HG03045 (cell line): ENCODE results near the gene ATP6V0E2.

Source experiments
- ATAC-seq: cut with Tn5 transposase; IDR thresholded peaks from one replicate; pipeline ENCODE4 v1.9.1; 2021; ENCODE audit warnings: mild to moderate bottlenecking, moderate library complexity; ENCODE audit not compliant: unreplicated experiment

ATP6V0E2 gene

DNA sequence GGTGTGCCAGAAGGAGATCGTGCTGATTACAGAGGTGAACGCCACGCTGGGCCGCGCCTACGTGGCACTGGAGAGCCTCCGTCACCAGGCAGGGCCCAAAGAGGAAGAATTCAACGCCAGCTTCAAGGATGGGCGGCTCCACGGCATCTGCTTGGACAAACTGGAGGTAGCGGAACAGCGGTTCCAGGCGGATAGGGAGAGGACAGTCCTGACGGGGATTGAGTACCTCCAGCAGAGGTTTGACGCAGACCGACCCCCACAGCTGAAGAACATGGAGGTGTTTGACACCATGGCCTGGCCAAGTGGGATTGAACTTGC, 12.1 kb upstream of the ATP6V0E2 start:
- no peak for ATAC-seq

GRCh38 chr7:149862156-149862555, 11.6 kb upstream of the ATP6V0E2 start:
- ATAC-seq, result no peak

- no peak for ATAC-seq
Measured at GRCh38 chr7:149863500-149863899, 10.3 kb upstream of the ATP6V0E2 start.

- ATAC-seq, result no peak
Measured at GRCh38 chr7:149864023-149864422, 9.7 kb upstream of the ATP6V0E2 start.

- ATAC-seq, result no peak
Measured at GRCh38 chr7:149864751-149865150, 9.0 kb upstream of the ATP6V0E2 start.

GRCh38 chr7:149865437-149865836, 8.3 kb upstream of the ATP6V0E2 start:
- ATAC-seq, result no peak

GRCh38 chr7:149866139-149866778, 7.5 kb upstream of the ATP6V0E2 start:
- no peak for ATAC-seq

DNA sequence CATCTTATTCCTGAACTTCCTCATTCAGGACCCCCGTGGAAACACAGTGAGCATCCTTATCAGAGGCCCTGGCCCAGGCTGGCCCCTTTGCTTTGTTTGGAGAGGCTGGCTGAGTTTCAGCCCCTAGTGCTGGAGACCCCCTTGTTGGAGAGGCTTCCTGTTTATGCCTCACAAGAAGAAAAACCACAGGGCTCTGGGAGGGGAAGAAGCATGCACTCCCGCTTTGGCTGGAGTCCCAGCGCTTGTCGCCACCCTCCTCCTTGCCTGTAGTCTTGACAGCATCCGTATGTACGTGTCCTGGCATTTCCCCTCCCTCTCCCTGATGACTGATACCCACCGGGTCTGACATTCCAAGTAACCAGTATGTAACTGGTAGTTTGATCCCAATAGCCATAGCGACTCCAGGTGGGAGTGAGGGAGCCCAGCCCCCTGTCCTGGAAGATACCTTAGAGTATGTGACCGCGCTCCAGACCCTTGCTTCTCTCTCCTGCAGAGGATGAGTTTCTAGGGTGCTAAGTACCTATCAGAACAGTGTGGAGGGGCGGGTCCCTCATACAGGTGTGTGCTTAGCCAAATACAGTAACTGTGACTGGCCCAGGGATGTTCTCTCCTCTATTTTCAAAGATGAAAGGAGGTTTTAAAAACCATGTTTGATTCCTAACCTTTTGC, 6.9 kb upstream of the ATP6V0E2 start:
- ATAC-seq, result no peak

DNA sequence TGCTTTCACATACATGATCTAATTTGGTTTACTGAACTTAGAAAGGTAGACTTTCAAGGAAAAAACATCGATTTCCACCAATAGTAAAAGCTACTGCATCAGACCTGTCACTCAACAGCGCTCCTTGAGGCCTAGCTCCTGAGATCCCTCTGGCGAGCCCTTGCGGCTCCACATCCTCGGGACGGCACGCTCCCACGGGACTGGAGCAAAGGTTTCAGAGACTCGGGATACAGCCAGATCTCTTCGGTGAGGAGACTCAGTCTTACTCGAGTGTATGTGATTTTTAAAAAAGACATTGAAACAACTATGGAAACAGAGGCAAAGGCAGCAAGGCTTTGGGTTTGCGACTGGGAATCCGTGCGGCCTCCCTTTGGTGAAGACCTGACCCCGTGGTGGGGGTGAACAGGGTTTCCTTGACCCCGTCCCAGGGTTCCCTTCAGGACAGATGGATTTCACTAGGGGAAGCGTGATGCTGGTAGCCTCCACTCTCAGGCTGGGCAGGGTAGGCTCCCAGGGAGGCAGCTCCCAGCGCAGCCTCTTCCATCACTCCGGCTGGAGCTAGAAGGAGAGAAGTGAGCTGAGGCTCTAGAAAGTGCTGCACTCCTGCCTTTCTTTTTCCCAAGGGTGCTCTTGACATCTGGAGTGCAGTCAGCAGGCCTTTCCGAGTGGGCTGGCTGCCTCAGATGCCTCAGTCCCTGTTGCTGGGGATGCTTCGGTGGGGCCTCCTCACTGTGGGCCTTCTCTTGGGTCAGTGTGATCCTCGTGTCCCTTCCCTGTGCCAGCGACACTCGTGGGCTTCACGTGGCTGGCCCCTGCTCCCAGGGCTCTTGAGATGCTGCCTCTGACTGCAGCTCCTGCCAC, 5.8 kb upstream of the ATP6V0E2 start:
- no peak for ATAC-seq

- ATAC-seq, result no peak
Measured at GRCh38 chr7:149868623-149869290, 5.0 kb upstream of the ATP6V0E2 start.

GRCh38 chr7:149869291-149869650, 4.5 kb upstream of the ATP6V0E2 start:
- ATAC-seq, result no peak

GRCh38 chr7:149869867-149870266, 3.9 kb upstream of the ATP6V0E2 start:
- no peak for ATAC-seq

DNA sequence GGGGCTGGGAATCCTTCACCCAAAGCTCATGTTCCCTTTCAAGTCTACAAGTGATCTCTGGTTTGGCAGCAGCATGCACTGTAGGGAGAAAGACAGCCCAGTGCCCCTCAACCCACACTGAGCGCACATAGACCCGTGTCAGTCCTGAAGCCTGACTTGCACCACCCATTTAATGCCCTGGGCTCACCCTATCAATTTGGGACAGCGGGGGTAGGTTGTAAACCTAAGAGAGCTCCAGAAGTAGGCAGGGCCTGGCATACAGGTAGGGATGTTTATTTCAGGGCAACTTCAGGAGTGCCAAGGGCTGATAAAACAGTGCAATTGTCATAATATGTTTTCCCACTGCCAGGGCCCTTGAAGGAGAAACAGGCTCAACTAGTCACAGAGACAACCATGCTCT, 3.5 kb upstream of the ATP6V0E2 start:
- ATAC-seq, result no peak

GRCh38 chr7:149870701-149871483, 2.9 kb upstream of the ATP6V0E2 start:
- ATAC-seq, result no peak

DNA sequence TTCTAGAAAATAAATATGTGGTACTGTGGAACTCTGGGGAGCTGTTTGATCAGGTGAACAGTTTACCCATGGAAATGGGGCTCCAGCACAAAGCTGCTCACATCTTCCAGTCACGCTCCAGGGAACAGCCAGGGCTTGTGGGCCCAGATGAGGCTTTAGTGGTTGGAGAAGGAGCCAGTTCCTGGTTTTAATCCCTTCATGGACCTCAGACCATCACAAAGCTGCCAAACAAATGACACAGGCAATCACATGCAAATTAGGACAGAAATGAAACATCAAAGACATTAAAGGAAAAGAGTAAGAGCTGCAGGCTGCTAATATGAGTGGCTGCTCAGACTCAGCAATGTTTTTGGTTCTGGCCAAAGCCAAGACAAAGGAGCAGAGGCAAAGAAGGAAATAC, 2.2 kb upstream of the ATP6V0E2 start:
- no peak for ATAC-seq

GRCh38 chr7:149872419-149873073, 1.2 kb upstream of the ATP6V0E2 start:
- ATAC-seq, result no peak

DNA sequence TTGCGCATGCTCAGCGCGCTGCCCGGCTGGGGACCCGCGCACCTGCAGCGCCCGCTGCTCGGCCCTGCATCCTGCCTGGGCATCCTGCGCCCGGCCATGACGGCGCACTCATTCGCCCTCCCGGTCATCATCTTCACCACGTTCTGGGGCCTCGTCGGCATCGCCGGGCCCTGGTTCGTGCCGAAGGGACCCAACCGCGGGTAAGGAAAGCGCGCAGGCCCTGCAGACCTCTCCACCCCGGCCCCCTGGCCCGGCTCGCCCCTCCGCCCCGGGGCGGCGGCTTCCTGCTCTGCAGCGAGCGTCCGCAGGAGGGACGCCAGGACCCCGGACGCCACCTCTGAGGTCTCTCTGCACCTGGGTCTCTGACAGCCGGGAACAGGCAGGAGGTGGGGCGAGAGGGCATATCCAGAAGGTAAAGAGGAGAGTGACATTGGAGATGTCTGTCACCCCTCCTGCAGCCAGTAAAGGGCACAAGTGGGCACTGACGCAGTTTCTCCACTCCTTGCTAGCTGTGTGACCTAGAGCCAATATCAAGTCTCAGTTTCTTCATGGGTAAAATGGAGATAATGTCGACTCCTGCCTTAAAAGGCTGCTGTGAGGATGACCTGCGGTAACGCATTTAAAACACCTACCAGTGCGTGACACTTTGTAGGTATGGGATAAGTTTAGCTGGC, 338 bp downstream of the ATP6V0E2 start:
- ATAC-seq, result peak; percentile 25

DNA sequence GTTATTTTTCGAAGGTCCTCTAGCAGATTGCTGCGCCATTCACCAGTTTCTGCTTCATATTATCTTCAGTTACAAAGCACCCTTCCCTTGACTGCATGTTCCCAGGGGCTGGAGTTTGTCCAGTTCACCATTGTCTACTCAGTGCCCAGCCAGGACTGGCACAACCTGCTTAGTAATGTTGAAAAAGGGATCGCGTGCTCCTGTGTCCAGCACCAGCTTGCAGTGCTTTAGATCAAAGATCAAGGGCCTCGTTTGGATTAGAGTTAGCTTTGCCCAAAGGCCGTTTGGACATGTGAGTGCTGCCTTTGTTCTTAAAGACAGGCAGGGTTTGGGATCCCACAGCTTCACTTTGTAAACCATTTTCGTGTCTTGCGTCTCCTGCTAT, 867 bp downstream of the ATP6V0E2 start:
- ATAC-seq, result no peak

DNA sequence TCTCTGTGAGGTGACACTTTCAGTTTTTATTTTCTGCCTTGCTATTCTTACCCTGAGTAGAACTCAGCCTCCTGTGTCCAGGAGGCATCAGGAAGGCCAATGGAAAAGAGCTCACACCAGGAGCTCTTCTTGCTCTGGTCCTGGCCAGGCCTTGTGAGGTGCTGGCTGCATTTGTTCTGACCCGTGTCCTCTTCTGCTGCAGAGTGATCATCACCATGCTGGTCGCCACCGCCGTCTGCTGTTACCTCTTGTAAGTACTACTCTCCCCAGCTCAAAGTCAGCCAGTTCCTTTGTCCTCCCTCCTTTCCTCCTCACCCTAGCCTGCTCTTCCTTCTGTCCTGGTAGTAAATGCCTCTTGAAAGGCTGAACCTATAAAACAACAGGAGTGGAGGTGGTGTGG, 1.6 kb downstream of the ATP6V0E2 start:
- ATAC-seq, result no peak
